GM23338 (cell line): ENCODE results near the gene PKD1.

Source experiments
- CREB1 ChIP-seq: fragments of 250-450 bp; sonication (Bioruptor Pico); IDR thresholded peaks from 2 replicates; pipeline ENCODE4 v1.5.0; 2020; ENCODE audit warnings: low read depth, mild to moderate bottlenecking, moderate library complexity
- EZH2phosphoT487 ChIP-seq: fragments of 200-600 bp; sonication (generic); IDR thresholded peaks from one replicate; pipeline ENCODE4 v1.8.1; 2018; ENCODE audit warnings: antibody characterized with exemption; ENCODE audit not compliant: unreplicated experiment
- NANOG ChIP-seq: IDR thresholded peaks from 2 replicates; pipeline ENCODE4 v1.6.1; 2016; ENCODE audit warnings: antibody characterized with exemption, borderline replicate concordance
- POLR2AphosphoS5 ChIP-seq: IDR thresholded peaks from 2 replicates; pipeline ENCODE4 v1.6.1; 2016; ENCODE audit warnings: antibody characterized with exemption, low read depth
- TF ChIP-seq, protein P1 (sequence below), 2 experiments: fragments of 200-600 bp in 1 of 2; sonication (generic) in 1 of 2; conservative IDR thresholded peaks; 2 replicates each; pipeline versions ENCODE4 v1.5.1 to v1.6.1; 2016 to 2017; ENCODE audit warnings: antibody characterized with exemption in 2 of 2, low read depth in 2 of 2, mild to moderate bottlenecking in 2 of 2, moderate library complexity in 1 of 2

DNA sequence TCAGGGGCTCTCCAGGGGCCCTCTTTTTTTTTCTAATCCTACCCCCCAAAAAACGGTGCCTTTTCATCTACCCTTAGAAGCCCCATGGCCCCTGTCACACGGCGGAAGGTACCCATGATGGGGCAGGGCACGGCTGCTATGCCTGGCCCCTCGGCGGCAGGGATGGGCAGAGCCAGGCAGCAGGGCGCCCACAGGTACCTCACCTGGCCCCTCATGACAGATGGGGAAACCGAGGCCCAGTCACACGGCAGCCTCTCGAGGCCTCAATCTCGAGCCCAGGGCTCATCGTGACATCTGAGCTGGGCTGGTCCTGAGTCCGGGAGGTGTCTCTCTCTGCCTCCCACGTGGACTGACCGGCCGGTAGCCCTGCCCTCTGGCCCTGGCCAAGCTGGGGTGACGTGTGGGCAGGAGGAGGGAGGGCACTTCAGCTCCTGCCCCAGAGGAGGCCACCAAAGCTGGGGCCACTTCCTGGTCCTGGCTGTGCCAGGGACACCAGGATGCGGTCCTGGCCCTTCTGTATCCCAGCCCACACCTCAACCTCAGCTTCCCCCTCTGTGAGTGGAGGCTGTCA lies 31.5 kb upstream of the PKD1 start:
- TF ChIP-seq, protein P1, sequence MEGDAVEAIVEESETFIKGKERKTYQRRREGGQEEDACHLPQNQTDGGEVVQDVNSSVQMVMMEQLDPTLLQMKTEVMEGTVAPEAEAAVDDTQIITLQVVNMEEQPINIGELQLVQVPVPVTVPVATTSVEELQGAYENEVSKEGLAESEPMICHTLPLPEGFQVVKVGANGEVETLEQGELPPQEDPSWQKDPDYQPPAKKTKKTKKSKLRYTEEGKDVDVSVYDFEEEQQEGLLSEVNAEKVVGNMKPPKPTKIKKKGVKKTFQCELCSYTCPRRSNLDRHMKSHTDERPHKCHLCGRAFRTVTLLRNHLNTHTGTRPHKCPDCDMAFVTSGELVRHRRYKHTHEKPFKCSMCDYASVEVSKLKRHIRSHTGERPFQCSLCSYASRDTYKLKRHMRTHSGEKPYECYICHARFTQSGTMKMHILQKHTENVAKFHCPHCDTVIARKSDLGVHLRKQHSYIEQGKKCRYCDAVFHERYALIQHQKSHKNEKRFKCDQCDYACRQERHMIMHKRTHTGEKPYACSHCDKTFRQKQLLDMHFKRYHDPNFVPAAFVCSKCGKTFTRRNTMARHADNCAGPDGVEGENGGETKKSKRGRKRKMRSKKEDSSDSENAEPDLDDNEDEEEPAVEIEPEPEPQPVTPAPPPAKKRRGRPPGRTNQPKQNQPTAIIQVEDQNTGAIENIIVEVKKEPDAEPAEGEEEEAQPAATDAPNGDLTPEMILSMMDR (conservative IDR thresholded peaks at IDR 0.05; ENCODE audit: low read depth in 2 of 2): no peak
- no peak for TF ChIP-seq NANOG
- no peak for TF ChIP-seq POLR2AphosphoS5
- TF ChIP-seq CREB1 (CRISPR knock-in tag): no peak
- no peak for TF ChIP-seq EZH2phosphoT487
